ENCODE data around the gene NEK9.

Gene NEK9

GRCh38 chr14:75094896-75095295 lies 32.0 kb downstream of the NEK9 start:
- no peak for TF ChIP-seq CTCF (conservative IDR thresholded peaks at IDR 0.05; ENCODE audit: low read length)
- peak; percentile 38 for DNase-seq (ENCODE audit: low read depth)
- H3K4me3 ChIP-seq (ENCODE audit: low read length): no peak overlapping the region

- H3K4me3 ChIP-seq (ENCODE audit: low read length): no peak overlapping the region
- TF ChIP-seq CTCF (conservative IDR thresholded peaks at IDR 0.05; ENCODE audit: low read length): no peak
- DNase-seq (ENCODE audit: low read depth): no peak
Observed at GRCh38 chr14:75092698-75093097, 34.1 kb downstream of the NEK9 start.

- no peak overlapping the region for H3K4me3 ChIP-seq (ENCODE audit: low read length)
- TF ChIP-seq CTCF (conservative IDR thresholded peaks at IDR 0.05; ENCODE audit: low read length): no peak
Observed at GRCh38 chr14:75091251-75091650, 35.6 kb downstream of the NEK9 start.

GRCh38 chr14:75090353-75090752 lies 36.5 kb downstream of the NEK9 start:
- H3K4me3 ChIP-seq (ENCODE audit: low read length): no peak overlapping the region
- no peak for TF ChIP-seq CTCF (conservative IDR thresholded peaks at IDR 0.05; ENCODE audit: low read length)
- peak; percentile 23 for DNase-seq (ENCODE audit: low read depth)

More at GRCh38 chr14:75091251-75091650, 35.6 kb downstream of the NEK9 start:
- no peak for DNase-seq (ENCODE audit: low read depth)

- peak; percentile 60 for DNase-seq (ENCODE audit: low read depth)
Observed at GRCh38 chr14:75088566-75089373, 38.1 kb downstream of the NEK9 start.

GRCh38 chr14:75088153-75088552 lies 38.7 kb downstream of the NEK9 start:
- no peak for TF ChIP-seq CTCF (conservative IDR thresholded peaks at IDR 0.05; ENCODE audit: low read length)
- H3K4me3 ChIP-seq (ENCODE audit: low read length): no peak overlapping the region
- DNase-seq (ENCODE audit: low read depth): no peak

More at GRCh38 chr14:75088566-75089373, 38.1 kb downstream of the NEK9 start:
- no peak overlapping the region for H3K4me3 ChIP-seq (ENCODE audit: low read length)
- peak; percentile 91 for TF ChIP-seq CTCF (conservative IDR thresholded peaks at IDR 0.05; ENCODE audit: low read length)

GRCh38 chr14:75084513-75084912 lies 42.3 kb downstream of the NEK9 start:
- no peak overlapping the region for H3K4me3 ChIP-seq (ENCODE audit: low read length)
- DNase-seq (ENCODE audit: low read depth): no peak
- TF ChIP-seq CTCF (conservative IDR thresholded peaks at IDR 0.05; ENCODE audit: low read length): no peak; the same call in 1 of the 2 replicates

Measured in AG10803 (cell line).